Subcutaneous adipose tissue (tissue), 4 donors: Measurements from ENCODE around the gene MEIS2. TPM values are rescaled to one million over a fixed set of nuclear protein-coding genes. Genes with fewer than 3 reads are reported as not detected.

Source experiments
- total RNA-seq, 4 donors: library from RNA; depleted of rRNA; stranded (reverse); fragments of >200 nt; gene quantifications; one replicate each; pipeline ENCODE4 v1.1.0, GENCODE V29; 2016
- TF ChIP-seq, protein P1 (sequence below): fragments of 450-650 bp; IDR thresholded peaks from one replicate; pipeline ENCODE4 v1.5.1; 2016; ENCODE audit warnings: low read depth, mild to moderate bottlenecking, control low read depth, antibody characterized with exemption, moderate library complexity

MEIS2 gene
- total RNA-seq, 4 donors from 2014 or later, result 10.3 to 21.7 (median 14.9) TPM

DNA sequence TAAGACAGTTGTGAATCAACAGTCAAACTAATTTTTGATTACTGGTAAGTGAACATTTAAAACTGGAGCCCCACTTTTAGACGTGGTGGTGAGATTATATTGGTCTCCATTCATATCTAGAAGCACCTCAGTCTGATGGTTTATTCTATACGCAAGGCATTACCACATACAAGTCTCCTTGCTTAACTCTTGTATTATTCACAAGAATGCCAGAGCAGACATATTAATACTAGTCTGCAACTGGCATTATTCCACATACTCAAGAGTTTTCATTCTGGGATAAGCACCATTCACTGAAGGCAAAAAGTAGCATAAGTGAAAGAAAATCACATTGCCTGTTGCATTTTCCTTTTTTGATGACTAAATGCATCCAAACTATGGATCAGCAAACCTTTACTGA, 36.9 kb upstream of the MEIS2 start:
- TF ChIP-seq, protein P1, sequence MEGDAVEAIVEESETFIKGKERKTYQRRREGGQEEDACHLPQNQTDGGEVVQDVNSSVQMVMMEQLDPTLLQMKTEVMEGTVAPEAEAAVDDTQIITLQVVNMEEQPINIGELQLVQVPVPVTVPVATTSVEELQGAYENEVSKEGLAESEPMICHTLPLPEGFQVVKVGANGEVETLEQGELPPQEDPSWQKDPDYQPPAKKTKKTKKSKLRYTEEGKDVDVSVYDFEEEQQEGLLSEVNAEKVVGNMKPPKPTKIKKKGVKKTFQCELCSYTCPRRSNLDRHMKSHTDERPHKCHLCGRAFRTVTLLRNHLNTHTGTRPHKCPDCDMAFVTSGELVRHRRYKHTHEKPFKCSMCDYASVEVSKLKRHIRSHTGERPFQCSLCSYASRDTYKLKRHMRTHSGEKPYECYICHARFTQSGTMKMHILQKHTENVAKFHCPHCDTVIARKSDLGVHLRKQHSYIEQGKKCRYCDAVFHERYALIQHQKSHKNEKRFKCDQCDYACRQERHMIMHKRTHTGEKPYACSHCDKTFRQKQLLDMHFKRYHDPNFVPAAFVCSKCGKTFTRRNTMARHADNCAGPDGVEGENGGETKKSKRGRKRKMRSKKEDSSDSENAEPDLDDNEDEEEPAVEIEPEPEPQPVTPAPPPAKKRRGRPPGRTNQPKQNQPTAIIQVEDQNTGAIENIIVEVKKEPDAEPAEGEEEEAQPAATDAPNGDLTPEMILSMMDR, result no peak

DNA sequence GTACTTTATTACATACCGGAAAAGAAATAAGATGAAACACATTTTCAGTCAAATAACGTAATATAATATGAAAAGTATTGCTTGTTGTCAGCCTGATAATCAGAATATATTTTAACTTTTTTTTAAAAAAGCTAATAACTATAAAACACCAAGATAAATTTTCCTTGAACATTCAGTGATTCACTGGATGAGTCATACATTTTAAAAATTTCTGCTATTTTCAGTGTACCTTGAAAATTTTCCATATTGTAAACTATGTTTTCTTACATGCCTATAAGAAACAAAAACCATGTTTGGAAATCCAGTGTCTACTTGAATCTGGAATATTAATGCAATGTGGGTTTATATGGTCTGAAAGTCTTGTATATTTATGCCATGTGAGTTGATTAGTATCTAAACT, 36.3 kb upstream of the MEIS2 start:
- TF ChIP-seq, protein P1, result no peak

DNA sequence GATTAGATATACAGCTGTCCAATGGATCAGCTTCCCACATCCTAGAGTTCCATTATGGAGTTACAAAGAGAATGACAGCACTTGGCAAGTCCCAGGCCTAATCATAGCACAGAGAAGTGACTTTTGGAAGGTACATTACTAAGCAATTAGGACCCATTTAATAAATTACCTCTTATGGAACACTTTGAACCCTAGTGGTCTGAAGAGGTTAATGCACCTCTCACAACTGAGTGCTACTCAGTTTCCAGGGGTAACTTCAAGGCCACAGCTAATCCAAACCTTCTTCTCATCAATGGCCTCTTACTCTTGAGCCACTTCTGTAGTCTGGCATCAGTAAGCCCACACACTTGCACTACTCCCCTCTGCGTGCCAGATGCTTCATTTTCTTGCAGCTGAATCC, 34.9 kb upstream of the MEIS2 start:
- TF ChIP-seq, protein P1, result no peak

DNA sequence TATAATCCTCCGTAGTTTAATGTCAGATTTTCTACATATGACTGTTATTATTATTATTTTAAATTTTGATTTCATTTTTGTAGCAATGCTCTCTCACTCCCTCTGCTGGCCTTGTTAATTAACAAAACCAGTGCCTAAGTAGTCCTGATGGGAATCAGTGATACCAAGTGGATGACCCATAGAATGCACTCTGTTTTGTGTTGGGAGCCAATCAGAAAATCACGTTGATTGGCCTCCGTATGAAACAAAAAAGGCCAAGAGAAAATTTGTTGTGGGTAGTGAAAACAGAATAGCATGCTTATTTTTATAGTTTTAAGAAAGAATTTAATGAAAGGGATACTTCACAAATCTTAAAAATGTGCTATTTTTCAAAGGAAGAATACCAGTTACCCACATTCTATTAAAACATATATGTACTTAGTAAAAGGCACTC, 34.4 kb upstream of the MEIS2 start:
- TF ChIP-seq, protein P1, result no peak

DNA sequence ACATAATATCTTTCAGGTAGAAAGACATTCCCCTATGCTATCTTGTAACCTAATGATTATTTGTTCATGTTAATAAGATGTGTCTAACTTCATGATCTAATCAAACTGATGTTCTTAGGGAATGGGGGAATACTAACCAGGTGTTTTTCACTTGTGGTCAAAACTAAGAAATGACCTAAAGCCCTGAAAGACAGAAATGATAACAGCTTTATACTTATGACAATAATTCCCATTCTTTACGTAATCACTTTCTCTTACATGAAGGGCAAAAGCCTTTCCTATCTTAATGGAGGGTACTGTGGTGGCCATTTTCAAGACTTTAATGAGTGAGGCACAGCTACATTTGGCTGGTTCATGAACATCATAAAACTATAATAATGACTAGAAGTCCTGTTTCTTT, 33.9 kb upstream of the MEIS2 start:
- TF ChIP-seq, protein P1, result no peak

DNA sequence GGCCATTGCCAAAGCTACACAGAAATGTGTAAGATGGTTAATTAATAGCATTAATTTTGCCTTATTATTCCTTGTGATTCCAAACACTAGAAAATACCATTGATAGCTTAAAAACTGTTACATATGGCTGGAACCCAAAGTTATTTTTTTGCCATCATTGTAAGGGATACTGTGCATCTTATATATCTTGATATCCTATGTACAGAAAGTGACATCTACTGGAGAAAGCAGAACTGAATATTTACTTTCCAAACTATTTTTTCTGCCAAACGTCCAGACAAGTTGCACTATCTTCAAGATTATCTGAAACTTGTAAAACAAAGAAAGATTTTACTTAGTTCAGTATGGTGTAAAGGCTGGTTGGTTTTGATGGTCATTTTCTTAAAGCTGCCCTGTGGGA, 33.3 kb upstream of the MEIS2 start:
- TF ChIP-seq, protein P1, result no peak

DNA sequence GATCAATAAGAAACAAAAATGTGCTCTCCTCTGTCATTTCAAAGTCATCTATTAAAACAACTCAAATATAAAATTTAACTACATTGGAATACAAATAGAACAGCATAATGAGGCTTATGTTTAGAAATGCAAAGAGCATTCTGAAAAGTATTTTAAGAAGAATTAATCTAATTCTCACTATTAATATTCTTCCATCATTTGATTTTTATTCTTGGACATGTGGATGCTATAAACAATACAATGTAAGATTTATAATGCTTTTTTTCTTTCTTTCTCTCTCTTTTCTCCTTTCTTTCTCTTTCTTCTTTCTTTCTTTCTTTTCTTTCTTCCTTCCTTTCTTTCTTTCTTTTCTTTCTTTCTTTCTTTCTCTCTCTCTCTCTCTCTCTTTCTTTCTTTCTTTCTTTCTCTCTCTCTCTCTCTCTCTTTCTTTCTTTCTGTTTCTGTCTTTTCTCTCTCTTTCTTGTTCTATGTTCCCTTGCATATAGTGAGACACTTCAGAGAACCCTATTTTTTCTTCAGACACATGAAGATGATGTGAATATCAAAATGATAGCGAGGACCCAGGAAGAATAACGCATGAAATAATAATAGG, 32.6 kb upstream of the MEIS2 start:
- TF ChIP-seq, protein P1, result no peak
